Limb (tissue), 2 donors: ENCODE results near the gene SCN9A.
A peak's percentile ranks its signal among the peaks of the same experiment; 100 is the strongest.
"Not testable (repeated sequence)": the region's sequence is repeated elsewhere in the genome, so short reads cannot be mapped to it uniquely, and the experiment has no call there.

Experiments used
- DNase-seq, 2 donors: peaks; one replicate each; pipeline ENCODE4 v3.0.0-alpha.2; 2016; ENCODE audit errors: extremely low spot score in 2 of 2

The SCN9A gene

DNA sequence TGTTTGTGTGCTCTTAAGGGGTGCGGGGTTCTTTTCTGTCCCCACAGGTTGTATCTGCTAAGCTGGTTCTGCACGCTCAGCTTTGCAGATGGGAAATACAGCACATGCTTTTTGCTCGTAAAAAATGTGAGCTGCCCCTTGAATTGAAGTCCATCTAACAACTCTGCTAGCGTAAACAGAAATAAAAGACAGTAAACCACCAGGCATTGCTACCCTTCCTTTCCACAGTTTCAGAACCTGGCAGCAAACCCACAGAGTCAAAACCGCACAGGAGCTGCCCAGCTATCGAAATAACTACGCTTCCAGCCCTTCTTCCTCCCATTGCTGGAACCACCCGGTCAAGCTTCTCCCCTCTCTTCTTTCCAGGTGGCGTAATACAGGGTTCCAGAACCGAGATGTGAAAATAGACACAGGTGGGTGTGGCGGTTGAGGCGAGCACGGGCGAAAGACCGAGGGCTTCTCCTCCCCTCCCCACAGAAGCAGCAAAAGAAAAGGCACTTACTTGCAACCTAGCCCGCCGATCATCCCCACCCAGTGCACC is 479 bp downstream of the SCN9A start:
- DNase-seq: peak in 1 of 2 donors; percentile 21

GRCh38 chr2:166373951-166374350 is 1.8 kb downstream of the SCN9A start:
- no peak for DNase-seq

GRCh38 chr2:166373539-166373938 is 2.2 kb downstream of the SCN9A start:
- DNase-seq: no peak

DNA sequence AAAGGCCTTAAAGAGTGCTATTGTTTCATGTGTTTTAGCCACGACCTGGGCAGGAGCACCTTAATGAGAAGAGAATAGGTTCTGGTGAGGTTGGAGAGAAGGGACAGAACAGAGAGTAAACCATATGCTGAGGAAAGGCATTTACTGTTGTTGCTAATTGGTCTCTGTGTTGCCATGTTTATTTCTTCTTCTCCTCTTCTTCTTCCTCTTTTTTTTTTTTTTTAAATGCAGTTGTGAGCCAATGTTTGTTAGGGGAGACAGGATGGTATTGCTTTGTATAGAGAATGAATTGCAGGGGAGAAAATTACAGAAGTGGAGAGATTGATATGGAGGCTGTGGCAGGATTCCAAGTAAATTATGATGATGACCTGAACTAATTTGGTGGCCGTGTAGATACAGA is 2.6 kb downstream of the SCN9A start:
- DNase-seq: no peak

DNA sequence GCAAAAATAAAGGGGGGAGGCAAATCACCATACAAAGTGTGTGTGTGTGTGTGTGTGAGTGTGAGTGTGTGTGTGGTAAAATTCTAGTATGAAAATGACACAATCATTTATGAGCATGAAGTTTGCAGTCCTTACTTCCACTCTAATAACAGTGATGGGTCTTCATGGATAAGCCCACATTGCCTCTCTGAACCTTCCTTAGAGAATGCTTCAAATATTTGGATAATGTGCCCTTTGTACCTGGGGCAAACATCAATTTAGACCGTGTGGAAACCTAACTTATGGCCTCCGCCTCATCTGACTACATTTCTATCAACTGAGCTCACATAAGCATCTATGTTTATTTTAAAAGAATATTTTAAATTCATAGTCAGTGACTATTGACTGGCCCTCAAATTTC is 3.7 kb downstream of the SCN9A start:
- DNase-seq: no peak

GRCh38 chr2:166365803-166366420 is 9.8 kb downstream of the SCN9A start:
- no peak for DNase-seq

DNA sequence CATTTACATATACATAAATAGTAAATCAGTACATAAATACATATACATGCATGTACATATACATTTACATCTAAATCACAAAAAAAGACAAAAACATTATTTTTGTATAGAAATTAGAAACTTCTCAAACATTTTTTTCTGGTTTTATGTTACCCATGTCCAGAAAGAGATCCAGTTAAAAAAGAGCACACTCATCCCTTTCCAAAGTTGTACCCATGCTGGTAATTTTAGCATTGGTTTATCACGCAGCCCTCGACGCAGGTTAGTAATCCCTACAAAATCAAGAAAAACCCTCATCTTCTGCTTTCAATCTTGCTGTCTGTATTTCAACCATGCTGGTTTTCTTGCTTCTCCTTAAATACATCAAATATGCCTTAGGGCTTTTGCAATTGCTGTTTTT is 10.5 kb downstream of the SCN9A start:
- DNase-seq: no peak

- DNase-seq: no peak
Observed at GRCh38 chr2:166364476-166365161, 11.1 kb downstream of the SCN9A start.

DNA sequence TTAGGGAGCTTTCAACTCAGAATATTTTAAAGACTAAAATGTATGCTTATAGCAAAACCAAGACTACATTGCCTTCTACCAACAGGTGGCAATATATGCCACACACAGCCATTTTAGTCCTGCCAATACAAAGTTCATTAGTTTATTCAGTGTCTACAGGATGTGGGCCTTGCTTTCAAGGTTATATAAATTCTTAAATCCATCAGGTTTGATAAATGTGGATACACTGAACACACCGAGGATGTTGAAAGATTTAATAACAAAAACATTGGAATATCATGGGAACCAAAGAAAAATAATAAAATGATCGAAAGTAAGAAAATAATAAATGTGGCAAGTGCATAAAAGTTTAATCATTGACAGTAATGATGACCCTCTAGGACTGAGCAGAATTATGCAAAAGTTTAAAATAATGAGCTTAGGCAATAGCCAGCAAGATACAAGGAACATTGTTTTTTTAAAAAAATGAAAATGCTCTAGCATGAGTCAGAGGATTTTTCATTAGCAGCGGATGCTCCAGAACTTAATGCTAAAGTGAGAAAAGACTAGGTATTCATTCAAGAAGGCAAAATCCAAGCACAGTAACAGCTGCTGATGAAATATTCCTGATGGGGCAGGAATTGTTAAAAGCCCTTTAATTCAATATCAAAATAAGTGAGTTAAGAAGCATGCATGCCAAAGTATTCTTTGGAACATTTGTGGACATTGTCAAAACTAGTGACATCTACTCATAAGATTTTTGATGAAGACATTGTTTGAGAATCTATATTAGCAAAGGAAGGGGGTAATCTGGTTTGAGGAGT is 14.2 kb downstream of the SCN9A start:
- DNase-seq: peak in 1 of 2 donors; percentile 38

DNA sequence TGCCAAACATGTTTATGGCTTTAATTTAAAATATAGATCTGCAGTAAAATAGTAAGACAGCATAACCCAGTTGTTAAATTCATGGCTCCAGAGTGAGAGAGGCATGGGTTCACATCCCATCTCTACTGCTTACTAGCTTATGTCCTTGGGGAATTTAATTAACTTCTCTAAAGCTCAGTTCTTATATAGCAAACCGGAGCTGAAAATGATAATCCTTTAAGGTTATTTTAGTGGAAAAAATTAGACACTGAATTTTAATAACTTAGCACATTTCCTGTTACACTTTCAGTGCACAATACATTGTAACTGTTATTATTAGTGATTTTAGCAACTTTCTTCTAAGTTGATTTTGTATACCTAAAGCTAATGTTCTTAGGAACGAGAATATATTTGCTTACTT is 14.8 kb downstream of the SCN9A start:
- DNase-seq: no peak

DNA sequence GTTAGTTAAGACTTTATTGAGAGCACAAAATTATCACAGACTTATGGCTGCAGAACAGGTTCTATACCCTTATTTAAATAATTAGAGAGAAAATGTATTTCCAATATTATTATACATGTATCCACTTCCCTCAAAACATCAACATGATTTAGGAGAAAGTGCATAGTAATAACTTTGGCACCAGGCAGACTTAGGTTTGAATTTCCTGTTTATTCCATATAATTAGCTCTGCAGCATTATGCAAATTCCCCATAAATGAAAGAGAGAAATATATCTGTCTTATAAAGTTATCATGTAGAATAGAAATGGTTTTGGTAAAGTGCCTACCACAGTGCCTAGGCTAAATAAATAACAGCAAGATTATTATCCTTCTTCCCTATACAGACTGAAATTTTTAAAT is 15.3 kb downstream of the SCN9A start:
- DNase-seq: no peak

DNA sequence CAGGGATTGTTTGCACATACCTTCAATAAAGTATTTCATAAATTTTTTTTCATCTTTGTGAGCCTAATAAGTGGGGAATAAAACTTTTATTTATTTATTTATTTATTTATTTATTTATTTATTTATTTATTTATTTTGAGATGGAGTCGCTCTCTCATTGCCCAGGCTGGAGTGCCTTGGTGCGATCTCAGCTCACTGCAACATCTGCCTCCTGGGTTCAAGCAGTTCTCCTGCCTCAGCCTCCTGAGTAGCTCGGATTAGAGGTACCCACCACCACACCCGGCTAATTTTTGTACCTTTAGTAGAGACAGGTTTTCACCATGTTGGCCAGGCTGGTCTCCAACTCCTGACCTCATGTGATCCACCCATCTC is 17.8 kb downstream of the SCN9A start:
- DNase-seq: not testable (repeated sequence)

GRCh38 chr2:166357068-166357949 is 18.4 kb downstream of the SCN9A start:
- no peak for DNase-seq

- DNase-seq: no peak
Observed at GRCh38 chr2:166351319-166351718, 24.4 kb downstream of the SCN9A start.

GRCh38 chr2:166350525-166350924 is 25.2 kb downstream of the SCN9A start:
- no peak for DNase-seq

DNA sequence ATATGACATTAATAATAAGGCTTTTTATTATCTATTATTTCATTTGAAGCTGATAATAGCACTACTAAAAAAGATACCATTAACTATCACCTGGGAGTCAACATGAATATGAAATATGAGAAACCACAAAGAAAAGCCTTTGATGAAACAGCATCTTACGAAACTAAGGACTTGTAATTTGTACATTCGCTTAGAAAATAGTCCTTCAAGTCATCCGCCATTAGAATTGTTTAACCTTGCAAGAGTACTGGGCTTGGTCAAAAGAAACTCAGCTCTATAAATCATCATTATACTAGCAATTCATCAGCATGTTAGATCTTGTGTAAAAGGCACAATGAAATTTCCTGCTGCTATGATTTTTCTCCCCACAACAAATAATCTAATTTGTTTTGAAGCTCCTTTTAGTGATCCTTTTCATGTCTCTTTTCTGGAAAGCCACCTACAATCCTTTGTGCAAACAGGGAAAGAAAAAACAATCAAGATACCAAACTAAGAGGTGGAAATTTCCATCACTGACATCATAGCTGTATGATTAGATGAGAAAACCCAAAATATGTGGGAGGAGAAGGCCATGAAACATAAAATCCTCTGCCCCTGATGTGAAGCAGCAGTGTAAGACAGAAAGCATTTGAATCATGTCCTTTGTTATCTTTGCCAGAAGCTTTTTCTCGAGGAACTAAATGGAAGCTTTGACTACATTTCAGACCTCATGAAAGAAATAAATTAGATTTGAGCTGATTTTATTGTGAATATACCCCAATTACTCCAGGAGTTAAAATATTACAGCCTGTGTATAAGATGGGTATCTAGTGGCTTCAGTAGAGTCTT is 31.2 kb downstream of the SCN9A start:
- no peak for DNase-seq

- DNase-seq: no peak
Observed at GRCh38 chr2:166343467-166343866, 32.3 kb downstream of the SCN9A start.

DNA sequence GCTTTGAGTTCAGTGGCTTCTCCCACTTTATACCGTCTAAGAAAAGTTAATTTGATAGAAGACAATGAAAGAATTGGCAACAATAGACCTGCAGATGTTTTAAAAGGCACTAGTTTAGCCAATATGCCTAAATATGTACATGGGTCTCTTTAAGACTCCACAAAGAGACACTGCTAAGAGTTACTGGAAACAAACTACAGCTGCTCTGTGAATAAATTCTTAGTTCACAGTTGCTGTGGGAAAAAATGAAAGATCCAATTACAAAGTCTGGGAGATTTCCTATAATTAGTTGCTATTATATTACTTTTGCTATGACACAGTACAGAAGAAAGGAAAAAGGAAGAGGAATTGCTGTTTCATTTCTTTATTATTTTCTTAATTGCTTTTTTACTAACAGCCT is 34.3 kb downstream of the SCN9A start:
- DNase-seq: peak in 1 of 2 donors; percentile 38

- no peak for DNase-seq
Observed at GRCh38 chr2:166338831-166339339, 36.9 kb downstream of the SCN9A start.

- DNase-seq: no peak
Observed at GRCh38 chr2:166337932-166338331, 37.8 kb downstream of the SCN9A start.
